Measurements from ENCODE around the gene FLOT2.

DNA sequence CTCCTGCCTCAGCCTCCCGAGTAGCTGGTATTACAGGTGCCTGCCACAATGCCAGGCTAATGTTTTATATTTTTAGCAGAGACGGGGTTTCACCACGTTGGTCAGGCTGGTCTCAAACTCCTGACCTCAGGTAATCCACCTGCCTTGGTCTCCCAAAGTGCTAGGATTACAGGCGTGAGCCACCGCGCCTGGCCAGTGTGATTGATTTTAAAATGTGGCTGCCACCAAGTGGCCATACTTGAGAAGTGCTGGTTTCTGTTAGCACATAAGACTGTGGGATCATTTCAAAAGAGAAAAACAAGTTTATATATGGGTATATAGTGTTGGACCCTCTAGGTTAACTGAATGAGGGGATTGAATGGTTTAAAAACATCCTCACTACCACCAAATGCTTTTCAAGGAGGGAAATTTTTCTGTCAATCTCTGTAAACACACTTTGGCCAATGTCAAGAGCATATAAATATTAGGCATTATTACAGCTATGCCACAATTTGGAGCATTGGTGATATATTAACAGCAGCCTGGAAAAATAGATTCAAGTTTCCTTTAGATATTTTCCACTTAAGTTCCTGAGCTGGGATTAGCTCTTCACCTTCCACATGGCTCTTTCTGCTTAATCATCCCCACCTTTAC lies 18.9 kb upstream of the FLOT2 start:
- TF ChIP-seq, protein P1, sequence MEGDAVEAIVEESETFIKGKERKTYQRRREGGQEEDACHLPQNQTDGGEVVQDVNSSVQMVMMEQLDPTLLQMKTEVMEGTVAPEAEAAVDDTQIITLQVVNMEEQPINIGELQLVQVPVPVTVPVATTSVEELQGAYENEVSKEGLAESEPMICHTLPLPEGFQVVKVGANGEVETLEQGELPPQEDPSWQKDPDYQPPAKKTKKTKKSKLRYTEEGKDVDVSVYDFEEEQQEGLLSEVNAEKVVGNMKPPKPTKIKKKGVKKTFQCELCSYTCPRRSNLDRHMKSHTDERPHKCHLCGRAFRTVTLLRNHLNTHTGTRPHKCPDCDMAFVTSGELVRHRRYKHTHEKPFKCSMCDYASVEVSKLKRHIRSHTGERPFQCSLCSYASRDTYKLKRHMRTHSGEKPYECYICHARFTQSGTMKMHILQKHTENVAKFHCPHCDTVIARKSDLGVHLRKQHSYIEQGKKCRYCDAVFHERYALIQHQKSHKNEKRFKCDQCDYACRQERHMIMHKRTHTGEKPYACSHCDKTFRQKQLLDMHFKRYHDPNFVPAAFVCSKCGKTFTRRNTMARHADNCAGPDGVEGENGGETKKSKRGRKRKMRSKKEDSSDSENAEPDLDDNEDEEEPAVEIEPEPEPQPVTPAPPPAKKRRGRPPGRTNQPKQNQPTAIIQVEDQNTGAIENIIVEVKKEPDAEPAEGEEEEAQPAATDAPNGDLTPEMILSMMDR (IDR thresholded peaks at IDR 0.05), result peak; percentile 70
- no peak for TF ChIP-seq EZH2 (IDR thresholded peaks at IDR 0.05)

Measured in neural progenitor cell (in vitro differentiated cells).